HG03457 (cell line): ENCODE measurements around the gene DST.

Experiments
- ATAC-seq: cut with Tn5 transposase; IDR thresholded peaks from one replicate; pipeline ENCODE4 v1.9.1; 2021; ENCODE audit warnings: moderate number of reproducible peaks; ENCODE audit not compliant: unreplicated experiment

The DST gene

GRCh38 chr6:56448046-56448445, 194.6 kb downstream of the DST start:
- ATAC-seq = no peak

- ATAC-seq = no peak
Observed at GRCh38 chr6:56445818-56446217, 196.9 kb downstream of the DST start.

GRCh38 chr6:56444855-56445254, 197.8 kb downstream of the DST start:
- ATAC-seq = no peak

GRCh38 chr6:56440551-56440981, 202.1 kb downstream of the DST start:
- no peak for ATAC-seq

- ATAC-seq = no peak
Observed at GRCh38 chr6:56437171-56437900, 205.4 kb downstream of the DST start.

- ATAC-seq = no peak
Observed at GRCh38 chr6:56435754-56436153, 206.9 kb downstream of the DST start.

GRCh38 chr6:56435326-56435725, 207.4 kb downstream of the DST start:
- no peak for ATAC-seq

GRCh38 chr6:56434606-56435005, 208.1 kb downstream of the DST start:
- ATAC-seq = no peak

GRCh38 chr6:56433119-56433518, 209.6 kb downstream of the DST start:
- ATAC-seq = no peak

- no peak for ATAC-seq
Observed at GRCh38 chr6:56432194-56432593, 210.5 kb downstream of the DST start.

- no peak for ATAC-seq
Observed at GRCh38 chr6:56430629-56431600, 211.8 kb downstream of the DST start.

GRCh38 chr6:56424542-56425083, 218.1 kb downstream of the DST start:
- no peak for ATAC-seq

GRCh38 chr6:56424064-56424463, 218.6 kb downstream of the DST start:
- no peak for ATAC-seq

- no peak for ATAC-seq
Observed at GRCh38 chr6:56420296-56420695, 222.4 kb downstream of the DST start.

GRCh38 chr6:56419191-56419590, 223.5 kb downstream of the DST start:
- ATAC-seq = no peak

- no peak for ATAC-seq
Observed at GRCh38 chr6:56417823-56418222, 224.9 kb downstream of the DST start.

- ATAC-seq = no peak
Observed at GRCh38 chr6:56416247-56416646, 226.4 kb downstream of the DST start.

GRCh38 chr6:56408976-56409375, 233.7 kb downstream of the DST start:
- no peak for ATAC-seq
